HK-2 (cell line): ENCODE results near the gene VASN.

Source experiments
- DNase-seq: peaks from one replicate; pipeline ENCODE4 v3.0.0-alpha.2; 2018; ENCODE audit not compliant: unreplicated experiment

VASN gene

GRCh38 chr16:4402439-4403132 is 30.9 kb downstream of the VASN start:
- DNase-seq: peak; percentile 76

- no peak for DNase-seq
Measured at GRCh38 chr16:4403133-4403949, 31.7 kb downstream of the VASN start.

GRCh38 chr16:4404247-4404966 is 32.8 kb downstream of the VASN start:
- DNase-seq: no peak

GRCh38 chr16:4404967-4405696 is 33.5 kb downstream of the VASN start:
- no peak for DNase-seq

- no peak for DNase-seq
Measured at GRCh38 chr16:4407543-4408322, 36.1 kb downstream of the VASN start.

GRCh38 chr16:4408323-4408690 is 36.7 kb downstream of the VASN start:
- no peak for DNase-seq

GRCh38 chr16:4409081-4409932 is 37.7 kb downstream of the VASN start:
- DNase-seq: no peak

GRCh38 chr16:4410335-4411075 is 38.9 kb downstream of the VASN start:
- no peak for DNase-seq

GRCh38 chr16:4411684-4412083 is 40.0 kb downstream of the VASN start:
- DNase-seq: no peak

GRCh38 chr16:4412159-4412558 is 40.5 kb downstream of the VASN start:
- no peak for DNase-seq

- no peak for DNase-seq
Measured at GRCh38 chr16:4412854-4413253, 41.2 kb downstream of the VASN start.

GRCh38 chr16:4414187-4414917 is 42.7 kb downstream of the VASN start:
- no peak for DNase-seq

- no peak for DNase-seq
Measured at GRCh38 chr16:4415538-4416199, 44.0 kb downstream of the VASN start.

- peak; percentile 89 for DNase-seq
Measured at GRCh38 chr16:4416200-4417032, 44.8 kb downstream of the VASN start, which contains the start of gene CORO7. CORO7 (minus strand) TSS chr16:4416596; CDS start chr16:4416518, 78 bp downstream.

GRCh38 chr16:4419402-4419959 is 47.8 kb downstream of the VASN start:
- DNase-seq: no peak

- no peak for DNase-seq
Measured at GRCh38 chr16:4420505-4421105, 49.0 kb downstream of the VASN start.
